H1 (cell line): ENCODE data around the gene PID1.

Source experiments
- EZH2 ChIP-seq: fragments of 200-600 bp; sonication (generic); IDR thresholded peaks from 2 replicates; pipeline ENCODE4 v1.7.1; 2012; ENCODE audit warnings: low read depth, mild to moderate bottlenecking, moderate library complexity, low read length, inconsistent platforms; ENCODE audit not compliant: severe bottlenecking
- HDAC6 ChIP-seq: IDR thresholded peaks from one replicate; pipeline ENCODE4 v1.7.1; 2012; ENCODE audit warnings: low read depth, mild to moderate bottlenecking, inconsistent platforms, low read length, moderate library complexity
- JUND ChIP-seq: IDR thresholded peaks from 2 replicates; pipeline ENCODE4 v1.6.1; 2011; ENCODE audit warnings: mild to moderate bottlenecking, improper control_type of control experiment, low read length
- SIRT6 ChIP-seq: IDR thresholded peaks from one replicate; pipeline ENCODE4 v1.7.1; 2012; ENCODE audit warnings: low read length, inconsistent platforms
- ZNF274 ChIP-seq: IDR thresholded peaks from 2 replicates; pipeline ENCODE4 v1.7.0; 2012; ENCODE audit warnings: low read length, borderline replicate concordance; ENCODE audit errors: extremely low read depth
- TF ChIP-seq, protein P1 (sequence below), 3 experiments: IDR thresholded peaks; 1 replicate in 2 of 3; 2 replicates in 1 of 3; pipeline versions ENCODE4 v1.5.1 to v1.6.1; 2011; ENCODE audit warnings: low read length in 3 of 3, mild to moderate bottlenecking in 3 of 3, inconsistent platforms in 2 of 3, low read depth in 1 of 3, moderate library complexity in 1 of 3; ENCODE audit not compliant: insufficient read depth in 1 of 3; ENCODE audit errors: control extremely low read depth in 1 of 3
- TF ChIP-seq, protein P2 (sequence below): IDR thresholded peaks from 2 replicates; pipeline ENCODE4 v1.6.1; 2011; ENCODE audit warnings: low read length, improper control_type of control experiment

DNA sequence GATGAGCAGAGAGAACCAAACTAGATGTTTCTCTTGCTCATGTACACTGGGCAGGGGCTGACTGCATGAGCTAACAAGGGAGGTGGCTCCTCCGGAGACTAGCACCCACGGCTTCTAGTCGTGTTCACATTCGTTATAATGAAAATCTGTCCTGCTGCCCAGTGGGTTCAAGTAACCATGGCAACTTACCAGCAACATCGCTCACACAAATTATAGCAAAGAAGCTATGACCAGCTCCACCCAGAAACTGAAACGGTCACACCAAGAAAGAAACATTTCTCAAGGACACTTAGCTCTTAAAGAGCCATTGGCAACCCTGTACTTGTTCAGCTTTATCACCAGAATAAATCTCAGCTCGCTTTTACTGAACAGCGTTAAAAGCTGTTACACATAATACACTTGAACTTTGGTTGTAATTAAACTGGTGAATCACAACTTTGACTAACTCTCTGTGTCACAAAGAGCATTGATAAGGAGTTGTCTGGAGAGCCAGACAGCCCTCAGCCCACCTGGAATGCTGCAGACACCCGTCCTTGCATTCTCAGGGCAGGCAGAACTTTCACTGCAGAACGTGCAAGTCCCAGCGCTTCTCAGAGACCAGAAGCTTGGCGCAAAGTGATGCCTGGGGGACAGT lies 141.2 kb downstream of the PID1 start:
- no peak for TF ChIP-seq HDAC6
- TF ChIP-seq, protein P1, sequence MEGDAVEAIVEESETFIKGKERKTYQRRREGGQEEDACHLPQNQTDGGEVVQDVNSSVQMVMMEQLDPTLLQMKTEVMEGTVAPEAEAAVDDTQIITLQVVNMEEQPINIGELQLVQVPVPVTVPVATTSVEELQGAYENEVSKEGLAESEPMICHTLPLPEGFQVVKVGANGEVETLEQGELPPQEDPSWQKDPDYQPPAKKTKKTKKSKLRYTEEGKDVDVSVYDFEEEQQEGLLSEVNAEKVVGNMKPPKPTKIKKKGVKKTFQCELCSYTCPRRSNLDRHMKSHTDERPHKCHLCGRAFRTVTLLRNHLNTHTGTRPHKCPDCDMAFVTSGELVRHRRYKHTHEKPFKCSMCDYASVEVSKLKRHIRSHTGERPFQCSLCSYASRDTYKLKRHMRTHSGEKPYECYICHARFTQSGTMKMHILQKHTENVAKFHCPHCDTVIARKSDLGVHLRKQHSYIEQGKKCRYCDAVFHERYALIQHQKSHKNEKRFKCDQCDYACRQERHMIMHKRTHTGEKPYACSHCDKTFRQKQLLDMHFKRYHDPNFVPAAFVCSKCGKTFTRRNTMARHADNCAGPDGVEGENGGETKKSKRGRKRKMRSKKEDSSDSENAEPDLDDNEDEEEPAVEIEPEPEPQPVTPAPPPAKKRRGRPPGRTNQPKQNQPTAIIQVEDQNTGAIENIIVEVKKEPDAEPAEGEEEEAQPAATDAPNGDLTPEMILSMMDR (IDR thresholded peaks at IDR 0.05; ENCODE audit: control extremely low read depth in 1 of 3, insufficient read depth in 1 of 3, low read depth in 1 of 3, low read length in 3 of 3) = no peak
- TF ChIP-seq SIRT6 = no peak
- TF ChIP-seq, protein P2, sequence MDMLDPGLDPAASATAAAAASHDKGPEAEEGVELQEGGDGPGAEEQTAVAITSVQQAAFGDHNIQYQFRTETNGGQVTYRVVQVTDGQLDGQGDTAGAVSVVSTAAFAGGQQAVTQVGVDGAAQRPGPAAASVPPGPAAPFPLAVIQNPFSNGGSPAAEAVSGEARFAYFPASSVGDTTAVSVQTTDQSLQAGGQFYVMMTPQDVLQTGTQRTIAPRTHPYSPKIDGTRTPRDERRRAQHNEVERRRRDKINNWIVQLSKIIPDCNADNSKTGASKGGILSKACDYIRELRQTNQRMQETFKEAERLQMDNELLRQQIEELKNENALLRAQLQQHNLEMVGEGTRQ = no peak
- no peak for TF ChIP-seq EZH2
- no peak for TF ChIP-seq JUND
- TF ChIP-seq ZNF274 = no peak
